ENCODE data around the gene SERPINB10. TPM values are rescaled to one million over a fixed set of nuclear protein-coding genes. Genes with fewer than 3 reads are reported as not detected.

Gene SERPINB10
- total RNA-seq, 1 experiment from 2014 or later: not detected

GRCh38 chr18:63969942-63970808 is 62.4 kb downstream of the SERPINB10 start, which contains the start of gene SERPINB8 (continued):
- TF ChIP-seq YY1 (IDR thresholded peaks at IDR 0.05; ENCODE audit: extremely low read depth, insufficient replicate concordance, low read depth, low read length): peak; percentile 46
- TF ChIP-seq SIN3A (IDR thresholded peaks at IDR 0.05; ENCODE audit: low read depth): peak; percentile 86
- TF ChIP-seq MAX (IDR thresholded peaks at IDR 0.05): peak; percentile 35
- peak; percentile 99 for TF ChIP-seq CEBPB (IDR thresholded peaks at IDR 0.05; ENCODE audit: low read depth)

DNA sequence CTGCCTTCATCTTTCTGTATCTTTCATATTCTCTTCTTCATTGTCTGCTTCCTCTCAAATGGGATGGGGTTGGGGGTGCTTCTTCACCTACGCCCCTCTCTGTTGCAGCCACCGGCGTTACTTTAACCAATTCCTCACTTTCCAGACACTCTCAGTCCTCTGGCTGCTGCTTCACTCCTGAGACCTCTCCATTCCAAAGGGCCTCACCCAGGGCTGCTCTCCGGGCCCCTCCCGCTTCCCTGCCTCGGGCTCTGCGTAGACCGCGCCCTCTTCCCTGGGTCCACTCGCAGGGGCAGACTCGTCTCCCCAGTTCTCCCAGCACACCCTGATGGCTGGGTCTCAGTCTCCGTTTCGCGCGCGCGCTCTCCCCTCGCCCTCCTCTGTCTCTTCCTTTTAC is 63.0 kb downstream of the SERPINB10 start:
- Histone ChIP-seq H3K4me1 (ENCODE audit: control insufficient read depth in 1 of 2, insufficient read depth in 2 of 2, low read length in 2 of 2) (peaks cover 6 to 19% of the 10 kb centered on the region in 2 experiments; a peak in 3 of 4 replicates), H3K79me2 (ENCODE audit: insufficient read depth, low read length) (no peaks in the 10 kb centered on the region), H3K9me3 (ENCODE audit: control insufficient read depth in 1 of 2, insufficient read depth in 1 of 2, low read depth in 1 of 2, low read length in 2 of 2) (no peaks in the 10 kb centered on the region), H3K4me2 (ENCODE audit: low read length) (peak overlapping the region; percentile 79), H3K9me2 (ENCODE audit: insufficient read depth) (no peaks in the 10 kb centered on the region), H3K27ac (ENCODE audit: low read depth, low read length) (peak overlapping the region; percentile 96), H2AFZ (ENCODE audit: low read depth, low read length, poor library complexity, severe bottlenecking) (no peak overlapping the region), H3K4me3 (replicated peaks in 1 of 2; ENCODE audit: low read depth in 1 of 2, low read length in 2 of 2) (peak overlapping the region; percentile 83 to 90), H3K9ac (ENCODE audit: low read length) (peak overlapping the region; percentile 76), H4K20me1 (ENCODE audit: insufficient read depth) (no peaks in the 10 kb centered on the region), H3K27me3 (ENCODE audit: insufficient read depth, low read length) (no peaks in the 10 kb centered on the region), H3K36me3 (ENCODE audit: control insufficient read depth in 1 of 2, insufficient read depth in 2 of 2, low read length in 2 of 2) (no peaks in the 10 kb centered on the region)
- ATAC-seq: peak; percentile 67
- intact Hi-C loops (cut with micrococcal nuclease): no loop called here
- TF ChIP-seq POLR2A (IDR thresholded peaks at IDR 0.05; ENCODE audit: borderline replicate concordance, extremely low read depth, insufficient read depth, insufficient read length) (peak; percentile 15), ZFX (IDR thresholded peaks at IDR 0.05) (no peak)
- DNase-seq (ENCODE audit: low read depth, low spot score): no peak
- CTCF ChIA-PET: interaction anchor here (0.6 to 0.8 kb wide), 2 partner anchors 11 to 24 kb away, joined by 3 read pairs; no protein-coding TSS in a partner anchor
- POLR2A ChIA-PET: interaction anchor here (0.7 to 1.5 kb wide), 6 partner anchors 7 to 35 kb away, joined by 3 to 5 read pairs (median 3); no protein-coding TSS in a partner anchor
- RAD21 ChIA-PET (ENCODE audit: low non-redundant PET in 1 of 2, low total read pairs in 2 of 2, uncharacterized antibody in 2 of 2, unreplicated experiment in 2 of 2): no interaction called here
- TSS peak; percentile 33 for BruUV-seq (replicated peaks)
